PC-3 (cell line): ENCODE data around the gene SHISA6.

Experiments used
- CTCF ChIP-seq: fragments of 300-600 bp; sonication (generic); conservative IDR thresholded peaks from 2 replicates; pipeline ENCODE4 v1.5.1; 2017; ENCODE audit warnings: antibody characterized with exemption, low read depth, mild to moderate bottlenecking, low read length
- EZH2 ChIP-seq: fragments of 300-600 bp; sonication (generic); IDR thresholded peaks from one replicate; pipeline ENCODE4 v1.6.1; 2017; ENCODE audit warnings: antibody characterized with exemption, mild to moderate bottlenecking, low read length; ENCODE audit not compliant: unreplicated experiment
- EZH2phosphoT487 ChIP-seq: fragments of 300-600 bp; sonication (generic); IDR thresholded peaks from 2 replicates; pipeline ENCODE4 v1.6.1; 2018; ENCODE audit warnings: mild to moderate bottlenecking, antibody characterized with exemption, low read length, borderline replicate concordance

GRCh38 chr17:11608396-11608795 is 367.4 kb downstream of the SHISA6 start:
- TF ChIP-seq CTCF: no peak
- no peak for TF ChIP-seq EZH2
- no peak for TF ChIP-seq EZH2phosphoT487
